Keratinocyte (primary cell): ENCODE results near the gene MAGI1. TPM values are rescaled to one million over a fixed set of nuclear protein-coding genes. Genes with fewer than 3 reads are reported as not detected.

Experiments used
- DNase-seq: peaks from one replicate; pipeline ENCODE4 v3.0.0-alpha.2; 2011; ENCODE audit warnings: low read depth, missing footprints, low spot score
- FAIRE-seq: peaks from 2 replicates; lab custom pipeline; 2011; peaks lifted over from hg19 to GRCh38; lab: Jason Lieb, UNC
- H2AFZ ChIP-seq: 2 replicates; pipeline ENCODE4 v1.6.0; 2012; ENCODE audit warnings: low read length, control low read depth, inconsistent platforms; ENCODE audit not compliant: control insufficient read depth
- H3K27ac ChIP-seq: 2 replicates; pipeline ENCODE4 v1.5.1; 2011; ENCODE audit warnings: low read length; ENCODE audit not compliant: control insufficient read depth, insufficient read depth
- H3K27me3 ChIP-seq: 3 replicates; pipeline ENCODE4 v1.6.0; 2011; ENCODE audit warnings: low read length; ENCODE audit not compliant: control insufficient read depth, insufficient read depth; ENCODE audit errors: extremely low read depth
- H3K36me3 ChIP-seq, 2 experiments: 2 replicates in 1 of 2; 3 replicates in 1 of 2; pipeline ENCODE4 v1.5.1; 2011; ENCODE audit warnings: low read length in 2 of 2, mild to moderate bottlenecking in 1 of 2; ENCODE audit not compliant: control insufficient read depth in 2 of 2, insufficient read depth in 2 of 2; ENCODE audit errors: extremely low read depth in 1 of 2
- H3K4me1 ChIP-seq: 3 replicates; pipeline ENCODE4 v1.5.1; 2011; ENCODE audit warnings: low read length; ENCODE audit not compliant: control insufficient read depth, insufficient read depth; ENCODE audit errors: extremely low read depth
- H3K4me2 ChIP-seq: 3 replicates; pipeline ENCODE4 v1.6.0; 2011; ENCODE audit warnings: low read depth, low read length; ENCODE audit not compliant: control insufficient read depth, insufficient read depth; ENCODE audit errors: extremely low read depth
- H3K4me3 ChIP-seq, 3 experiments: fragments of 200-600 bp in 1 of 3; sonication (generic) in 1 of 3; 2 replicates in 2 of 3; 3 replicates in 1 of 3; pipeline ENCODE4 v1.5.1; 2011 to 2016; ENCODE audit warnings: low read length in 3 of 3, mild to moderate bottlenecking in 3 of 3, control low read depth in 2 of 3, inconsistent platforms in 1 of 3, low read depth in 1 of 3, mixed read lengths in 1 of 3, mixed run types in 1 of 3, moderate library complexity in 1 of 3; ENCODE audit not compliant: control insufficient read depth in 2 of 3, insufficient read depth in 2 of 3; ENCODE audit errors: extremely low read depth in 1 of 3
- H3K79me2 ChIP-seq: 2 replicates; pipeline ENCODE4 v1.6.0; 2012; ENCODE audit warnings: low read length; ENCODE audit not compliant: control insufficient read depth, insufficient read depth
- H3K9ac ChIP-seq: 3 replicates; pipeline ENCODE4 v1.6.0; 2011; ENCODE audit warnings: low read length; ENCODE audit not compliant: control insufficient read depth, insufficient read depth; ENCODE audit errors: extremely low read depth
- H3K9me1 ChIP-seq: 3 replicates; pipeline ENCODE4 v1.6.0; 2011; ENCODE audit warnings: low read length; ENCODE audit not compliant: control insufficient read depth, insufficient read depth; ENCODE audit errors: extremely low read depth
- H3K9me3 ChIP-seq: 2 replicates; pipeline ENCODE4 v1.5.1; 2012; ENCODE audit warnings: low read depth, low read length; ENCODE audit not compliant: control insufficient read depth
- H4K20me1 ChIP-seq: 3 replicates; pipeline ENCODE4 v1.6.0; 2011; ENCODE audit warnings: low read length; ENCODE audit not compliant: control insufficient read depth, insufficient read depth; ENCODE audit errors: extremely low read depth
- CTCF ChIP-seq, 3 experiments: IDR thresholded peaks in 1 of 3; conservative IDR thresholded peaks in 1 of 3; optimal IDR thresholded peaks in 1 of 3; 2 replicates in 2 of 3; 3 replicates in 1 of 3; pipeline versions ENCODE3 to v1.5.1; 2011; ENCODE audit warnings: low read length in 3 of 3, mild to moderate bottlenecking in 3 of 3, moderate library complexity in 2 of 3, control low read depth in 1 of 3, inconsistent platforms in 1 of 3; ENCODE audit not compliant: insufficient read depth in 2 of 3; ENCODE audit errors: extremely low read depth in 1 of 3
- EZH2 ChIP-seq: IDR thresholded peaks from one replicate; pipeline ENCODE4 v1.6.1; 2012; ENCODE audit warnings: inconsistent platforms, mild to moderate bottlenecking, low read length, moderate library complexity
- dilution Hi-C: fragments of 300-500 bp; cut with MboI; formaldehyde crosslinking; loops from one replicate; pipeline ENCODE4 v1.7.0; 2020; ENCODE audit warnings: low sequenced_read_pairs; ENCODE audit not compliant: extremely low pct_ligation_motif_present
- polyA plus RNA-seq, 5 experiments: library from polyadenylated mRNA; depleted of rRNA in 3 of 5; stranded (reverse) in 3 of 5; stranded (forward) in 1 of 5; unstranded in 1 of 5; fragments of >200 nt; gene quantifications; 1 replicate in 1 of 5; 2 replicates in 3 of 5; 3 replicates in 1 of 5; pipeline versions ENCODE4 v1.2.1 to v1.2.3, GENCODE V29; 2011 to 2012; ENCODE audit warnings: missing spikeins in 2 of 5, low read depth in 1 of 5, low replicate concordance in 1 of 5

MAGI1 gene
- polyA plus RNA-seq, 1 donor (not counting 4 experiments of a cell fraction or from before 2014, with no cell fraction given): 10.9 TPM

- TF ChIP-seq CTCF (optimal IDR thresholded peaks at IDR 0.05 in 1 of 3, IDR thresholded peaks at IDR 0.05 in 1 of 3, conservative IDR thresholded peaks at IDR 0.05 in 1 of 3; ENCODE audit: extremely low read depth in 1 of 3, insufficient read depth in 2 of 3, low read length in 3 of 3): no peak
- no peaks in the 10 kb centered on the region for H3K4me1 ChIP-seq
- H3K4me2 ChIP-seq: no peak overlapping the region
- FAIRE-seq (no peak), DNase-seq (no peak)
- H3K27me3 ChIP-seq: no peaks in the 10 kb centered on the region
- H3K9ac ChIP-seq: no peak overlapping the region
- no peak overlapping the region for H2AFZ ChIP-seq
- no peaks in the 10 kb centered on the region for H3K9me3 ChIP-seq
- dilution Hi-C loops: no loop called here
- H3K79me2 ChIP-seq: no peaks in the 10 kb centered on the region
- no peak overlapping the region for H3K27ac ChIP-seq
- no peaks in the 10 kb centered on the region for H3K36me3 ChIP-seq
- H3K9me1 ChIP-seq: no peaks in the 10 kb centered on the region
- no peaks in the 10 kb centered on the region for H4K20me1 ChIP-seq
- no peak overlapping the region for H3K4me3 ChIP-seq
Measured at GRCh38 chr3:65508750-65509422, 529.8 kb downstream of the MAGI1 start.

GRCh38 chr3:65507437-65507836 lies 531.3 kb downstream of the MAGI1 start:
- H3K27me3 ChIP-seq: no peaks in the 10 kb centered on the region
- H3K9me3 ChIP-seq: no peaks in the 10 kb centered on the region
- H3K4me1 ChIP-seq: no peaks in the 10 kb centered on the region
- H3K9me1 ChIP-seq: no peaks in the 10 kb centered on the region
- no peak overlapping the region for H3K4me3 ChIP-seq
- DNase-seq (no peak), FAIRE-seq (no peak)
- no peak for TF ChIP-seq CTCF (optimal IDR thresholded peaks at IDR 0.05 in 1 of 3, IDR thresholded peaks at IDR 0.05 in 1 of 3, conservative IDR thresholded peaks at IDR 0.05 in 1 of 3; ENCODE audit: extremely low read depth in 1 of 3, insufficient read depth in 2 of 3, low read length in 3 of 3)
- no peak for TF ChIP-seq EZH2
- H3K27ac ChIP-seq: no peak overlapping the region
- dilution Hi-C loops: no loop called here
- no peaks in the 10 kb centered on the region for H3K79me2 ChIP-seq
- no peak overlapping the region for H3K4me2 ChIP-seq
- H3K9ac ChIP-seq: no peak overlapping the region
- H2AFZ ChIP-seq: no peak overlapping the region
- H3K36me3 ChIP-seq: no peaks in the 10 kb centered on the region
- H4K20me1 ChIP-seq: no peaks in the 10 kb centered on the region
